Measurements from ENCODE around the gene AKAP13. TPM values are rescaled to one million over a fixed set of nuclear protein-coding genes. Genes with fewer than 3 reads are reported as not detected.
A peak's percentile ranks its signal among the peaks of the same experiment; 100 is the strongest.
"Not testable (repeated sequence)": the region's sequence is repeated elsewhere in the genome, so short reads cannot be mapped to it uniquely, and the experiment has no call there.

AKAP13 gene
- total and polyA plus RNA-seq, 2 experiments from 2014 or later, result 53.1 to 108 TPM

GRCh38 chr15:85792912-85793590 is 412.6 kb downstream of the AKAP13 start:
- Histone ChIP-seq H3K4me3 (peak overlapping the region; percentile 95), H3K27me3 (no peaks in the 10 kb centered on the region), H3K9me3 (ENCODE audit: low read depth) (no peaks in the 10 kb centered on the region), H3K27ac (no peak overlapping the region), H3K36me3 (no peaks in the 10 kb centered on the region), H3K4me1 (ENCODE audit: low read depth) (peaks cover 6% of the 10 kb centered on the region)
- no peak for TF ChIP-seq CTCF (IDR thresholded peaks at IDR 0.05; ENCODE audit: low read depth, low read length)
- no peak for DNase-seq (ENCODE audit: low read depth in 1 of 2, low spot score in 1 of 2)

DNA sequence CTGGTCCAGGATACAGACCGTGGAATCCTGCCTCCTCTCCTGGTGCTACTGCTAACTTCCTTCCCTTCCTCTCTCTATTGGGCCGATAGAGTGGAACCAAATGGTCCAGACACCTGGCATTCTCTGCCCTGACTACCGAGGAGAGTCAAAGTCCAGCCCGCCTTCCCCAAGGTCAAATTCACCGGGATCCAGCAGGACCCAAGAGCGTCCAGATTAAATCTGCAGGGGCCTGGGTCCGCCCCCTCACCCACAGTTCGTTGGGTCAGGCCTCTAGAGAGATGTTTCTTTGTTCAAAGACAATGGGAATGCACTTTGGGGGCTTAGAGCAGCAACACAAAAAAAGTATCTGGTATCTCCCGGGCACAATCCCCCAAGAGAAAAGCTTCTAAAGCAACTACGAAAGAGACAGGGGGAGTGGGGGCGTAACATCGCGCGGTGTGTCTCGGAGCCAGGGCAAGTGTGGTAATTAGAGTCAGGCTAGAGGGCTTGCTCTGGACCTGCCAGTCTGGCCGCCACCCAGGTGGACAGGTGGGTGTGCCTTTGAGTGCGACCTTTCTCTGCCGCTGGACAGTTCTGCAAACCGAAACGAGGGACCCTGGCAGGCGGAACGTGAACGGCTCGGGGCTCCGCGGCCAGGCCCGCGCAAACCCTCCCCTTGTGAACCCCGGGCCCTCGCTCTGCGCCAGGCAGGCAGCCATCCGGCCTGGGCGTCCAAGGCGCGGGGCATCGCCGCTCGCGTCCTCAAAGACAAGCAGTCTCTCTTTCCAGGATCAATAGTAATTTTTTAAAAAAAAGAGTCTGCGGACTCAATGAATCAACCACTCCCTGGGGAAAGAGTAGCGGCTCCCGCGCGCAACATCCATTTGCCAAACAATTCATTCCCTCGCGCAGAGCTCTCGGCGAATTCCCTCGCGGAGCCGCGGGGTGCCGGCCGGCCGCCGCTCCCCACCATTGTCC is 413.5 kb downstream of the AKAP13 start:
- Histone ChIP-seq H3K4me3 (peak overlapping the region; percentile 95), H3K9me3 (ENCODE audit: low read depth) (no peaks in the 10 kb centered on the region), H3K27ac (peak overlapping the region; percentile 90), H3K36me3 (no peaks in the 10 kb centered on the region), H3K27me3 (no peaks in the 10 kb centered on the region), H3K4me1 (ENCODE audit: low read depth) (peaks cover 6% of the 10 kb centered on the region)
- TF ChIP-seq CTCF (IDR thresholded peaks at IDR 0.05; ENCODE audit: low read depth, low read length), result no peak
- peak; percentile 38 to 60 for DNase-seq (ENCODE audit: low read depth in 1 of 2, low spot score in 1 of 2)

GRCh38 chr15:85794598-85795336 is 414.4 kb downstream of the AKAP13 start, which contains the start of gene KLHL25:
TSS of gene KLHL25 (minus strand) at chr15:85794925. CDS start at chr15:85769810, 25,115 bp downstream.
- peak; percentile 96 to 98 for DNase-seq (ENCODE audit: low read depth in 1 of 2, low spot score in 1 of 2)
- Histone ChIP-seq H3K4me3 (peak within 1 kb of the TSS; percentile 95), H3K36me3 (no peaks in the 10 kb centered on the region), H3K27ac (peak within 1 kb of the TSS; percentile 90), H3K4me1 (ENCODE audit: low read depth) (peaks cover 6% of the 10 kb centered on the region), H3K9me3 (ENCODE audit: low read depth) (no peaks in the 10 kb centered on the region), H3K27me3 (no peaks in the 10 kb centered on the region)
- no peak for TF ChIP-seq CTCF (IDR thresholded peaks at IDR 0.05; ENCODE audit: low read depth, low read length)

GRCh38 chr15:85795337-85796305 is 415.2 kb downstream of the AKAP13 start:
- no peaks in the 10 kb centered on the region for H3K36me3 ChIP-seq
- H3K4me1 ChIP-seq (ENCODE audit: low read depth), result peaks cover 6% of the 10 kb centered on the region
- TF ChIP-seq CTCF (IDR thresholded peaks at IDR 0.05; ENCODE audit: low read depth, low read length), result no peak
- H3K27ac ChIP-seq, result no peak overlapping the region
- H3K4me3 ChIP-seq, result peak overlapping the region; percentile 5
- no peaks in the 10 kb centered on the region for H3K27me3 ChIP-seq
- H3K9me3 ChIP-seq (ENCODE audit: low read depth), result no peaks in the 10 kb centered on the region
- DNase-seq (ENCODE audit: low read depth in 1 of 2, low spot score in 1 of 2), result no peak

DNA sequence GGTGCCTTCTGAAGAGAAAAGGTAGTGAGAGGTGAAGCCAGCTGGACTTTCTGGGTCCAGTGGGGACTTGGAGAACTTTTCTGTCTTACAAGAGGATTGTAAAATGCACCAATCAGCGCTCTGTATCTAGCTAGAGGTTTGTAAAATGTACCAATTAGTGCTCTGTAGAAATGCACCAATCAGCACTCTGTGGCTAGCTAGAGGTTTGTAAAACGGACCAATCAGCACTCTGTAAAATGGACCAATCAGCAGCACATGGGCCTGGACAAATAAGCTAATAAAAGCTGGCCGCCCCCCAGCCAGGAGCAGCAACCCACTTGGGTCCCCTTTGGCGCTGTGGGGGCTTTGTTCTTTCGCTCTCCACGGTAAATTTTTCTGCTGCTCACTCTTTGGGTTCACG is 416.0 kb downstream of the AKAP13 start:
- DNase-seq (ENCODE audit: low read depth in 1 of 2, low spot score in 1 of 2); H3K27me3 ChIP-seq; H3K4me3 ChIP-seq; H3K4me1 ChIP-seq (ENCODE audit: low read depth); H3K36me3 ChIP-seq; H3K27ac ChIP-seq; H3K9me3 ChIP-seq (ENCODE audit: low read depth): not testable (repeated sequence)
